HG03565 (cell line): Measurements from ENCODE around the gene RFK.
A peak's percentile ranks its signal among the peaks of the same experiment; 100 is the strongest.

ENCODE experiments used
- ATAC-seq: cut with Tn5 transposase; IDR thresholded peaks from one replicate; pipeline ENCODE4 v1.9.1; 2021; ENCODE audit warnings: mild to moderate bottlenecking, moderate library complexity; ENCODE audit not compliant: unreplicated experiment

The RFK gene

DNA sequence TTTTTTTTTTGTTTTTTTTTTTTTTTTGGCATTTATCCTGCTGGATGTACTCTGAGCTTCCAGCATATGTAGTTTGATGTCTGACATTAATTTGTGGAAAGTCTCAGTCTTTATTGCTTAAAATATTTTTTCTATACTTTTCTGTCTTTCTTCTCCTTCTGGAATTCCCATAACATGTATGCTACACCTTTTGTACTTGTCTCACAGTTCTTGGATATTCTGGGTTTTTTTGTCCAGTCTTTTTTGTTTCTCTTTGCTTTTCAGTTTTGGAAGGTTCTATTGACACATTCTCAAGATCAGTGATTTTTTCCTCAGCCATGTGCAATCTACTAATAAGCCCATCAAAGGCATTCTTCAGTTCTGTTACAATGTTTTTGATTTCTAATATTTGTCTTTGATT, 19.4 kb upstream of the RFK start:
- no peak for ATAC-seq

DNA sequence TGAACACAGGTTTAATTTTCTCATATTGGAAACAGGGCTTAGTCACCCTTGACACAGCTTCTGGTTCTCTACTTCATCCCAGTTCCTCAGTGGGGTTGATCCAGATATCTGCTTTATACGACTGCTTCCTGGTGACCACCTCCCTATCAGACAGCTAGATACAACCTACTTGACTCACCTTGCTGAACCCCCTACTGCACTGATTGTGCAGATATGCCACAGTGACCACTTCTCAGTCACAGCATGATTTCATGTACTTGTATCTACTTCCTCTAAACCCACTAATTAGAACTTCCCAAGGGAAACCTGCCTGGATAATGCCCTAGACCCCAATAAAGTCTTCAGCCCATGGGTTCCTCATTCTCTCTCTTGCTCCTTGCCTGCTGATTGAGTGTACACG, 18.4 kb upstream of the RFK start:
- no peak for ATAC-seq

DNA sequence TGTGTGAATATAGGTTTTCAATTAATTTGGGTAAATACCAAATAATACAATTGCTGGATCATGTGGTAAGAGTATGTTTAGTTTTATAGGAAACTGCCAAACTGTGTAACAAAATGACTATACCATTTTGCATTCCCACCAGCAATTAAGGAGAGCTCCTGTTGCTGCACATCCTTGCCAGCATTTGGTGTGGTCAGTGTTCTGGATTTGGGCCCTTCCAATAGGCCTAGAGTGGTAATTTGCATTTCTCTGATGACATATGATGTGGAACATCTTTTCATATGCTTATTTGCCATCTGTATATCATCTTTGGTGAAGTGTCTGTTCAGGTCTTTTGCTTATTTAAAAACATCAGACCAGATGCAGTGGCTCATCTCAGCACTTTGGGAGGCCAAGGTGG, 11.6 kb upstream of the RFK start:
- no peak for ATAC-seq

DNA sequence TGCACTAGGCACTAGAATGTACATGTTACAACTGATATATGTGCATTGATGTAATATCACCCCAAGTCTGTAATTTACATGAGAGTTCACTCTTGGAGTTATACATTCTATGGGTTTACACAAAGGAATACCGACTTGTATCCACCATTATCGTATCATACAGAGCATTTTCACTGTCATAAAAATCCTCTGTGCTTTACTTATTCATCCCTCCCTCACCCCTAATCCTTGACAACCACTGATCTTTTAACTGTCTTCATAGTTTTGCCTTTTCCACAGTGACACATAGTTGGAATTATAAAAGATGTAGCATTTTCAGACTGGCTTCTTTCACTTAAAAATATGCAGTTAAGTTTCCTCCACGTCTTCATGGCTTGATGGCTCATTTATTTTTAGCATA, 11.1 kb upstream of the RFK start:
- no peak for ATAC-seq

DNA sequence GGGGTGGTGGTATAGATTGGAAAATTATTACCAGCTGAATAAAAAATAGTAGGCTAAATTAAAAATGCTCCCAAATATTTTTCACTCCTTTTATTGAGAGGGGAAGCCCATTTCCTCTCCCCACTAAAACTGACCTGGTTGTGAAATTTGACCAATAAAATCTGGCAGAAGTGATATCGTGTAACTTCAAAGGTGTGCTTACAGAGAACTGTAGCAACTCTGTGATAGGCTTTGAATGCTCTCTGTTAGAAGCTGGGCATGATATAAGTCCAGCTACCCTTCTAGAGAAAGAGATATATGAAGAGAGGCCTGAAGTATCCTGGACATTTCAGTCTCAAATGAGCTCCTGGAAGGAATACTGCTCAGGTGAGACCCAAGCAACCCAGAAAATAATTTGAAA, 10.2 kb upstream of the RFK start:
- no peak for ATAC-seq

DNA sequence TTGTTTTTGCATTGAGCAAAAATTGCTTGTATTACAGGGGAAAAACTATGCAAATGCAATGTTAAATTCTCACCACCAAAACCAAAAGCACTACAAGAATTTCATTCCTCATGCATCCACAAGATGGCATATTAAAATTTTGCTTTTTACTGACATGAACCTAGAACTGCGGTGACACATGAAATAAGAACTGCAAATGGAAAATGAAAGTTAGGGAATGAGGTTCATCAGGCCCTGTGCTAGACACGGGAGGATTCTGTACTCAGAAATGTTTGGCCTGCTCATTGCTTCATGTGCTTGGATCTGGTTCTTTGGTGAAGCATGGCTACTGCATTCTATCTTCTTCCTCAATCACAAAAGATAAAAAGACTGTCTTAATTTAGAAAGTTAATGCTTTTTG, 9.1 kb upstream of the RFK start:
- ATAC-seq = peak; percentile 95

DNA sequence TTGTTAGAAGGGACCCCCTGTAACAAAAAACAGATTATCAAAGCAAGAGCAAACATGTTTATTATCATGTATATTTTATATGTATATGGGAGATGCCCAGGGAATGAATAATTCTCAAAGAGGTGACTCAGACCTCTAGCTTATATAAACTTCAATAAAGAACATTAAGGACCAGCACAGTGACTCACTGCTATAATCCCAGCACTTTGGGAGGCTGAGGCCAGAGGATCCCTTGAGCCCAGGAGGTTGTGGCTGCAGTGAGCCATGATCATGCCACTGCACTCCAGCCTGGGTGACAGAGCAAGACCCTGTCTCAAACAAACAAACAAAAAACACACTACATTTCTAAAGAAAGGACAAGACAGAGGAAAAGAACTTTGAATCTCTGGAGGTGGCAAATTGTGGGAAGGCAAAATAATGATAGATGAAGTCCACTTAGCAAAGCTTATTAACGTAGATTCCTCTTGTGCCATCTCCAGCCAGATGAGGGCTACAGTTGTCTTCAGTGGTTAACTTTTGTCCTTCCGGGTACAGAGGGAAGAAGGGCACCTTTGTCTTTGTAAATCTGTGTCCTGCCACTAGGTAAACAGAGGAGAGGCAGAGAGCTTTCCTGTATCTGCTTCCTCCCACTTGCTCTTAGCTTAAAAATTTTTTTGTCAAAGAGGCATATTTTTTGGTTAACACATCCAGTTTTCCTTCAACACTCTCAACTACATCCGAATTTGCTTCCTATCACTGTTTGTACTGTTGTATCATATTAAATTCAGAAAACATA, 7.5 kb upstream of the RFK start:
- ATAC-seq = no peak

DNA sequence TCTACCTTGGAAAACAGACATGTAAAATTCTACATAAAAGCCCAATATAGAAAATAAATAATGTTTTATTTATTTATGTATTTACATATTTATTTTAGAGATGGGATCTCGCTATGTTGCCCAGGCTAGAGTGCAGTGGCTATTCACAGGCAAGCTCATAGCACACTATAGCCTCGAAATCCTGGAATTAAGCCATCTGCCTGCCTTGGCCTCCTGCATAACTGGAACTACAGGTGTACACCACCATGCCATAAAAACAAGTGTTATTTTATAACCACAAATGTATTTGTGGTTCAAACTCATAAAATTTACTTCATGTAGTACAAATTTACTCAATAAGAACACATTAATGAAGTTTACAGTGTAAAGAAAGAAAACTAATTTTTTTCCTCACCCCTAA, 7.0 kb upstream of the RFK start:
- no peak for ATAC-seq

DNA sequence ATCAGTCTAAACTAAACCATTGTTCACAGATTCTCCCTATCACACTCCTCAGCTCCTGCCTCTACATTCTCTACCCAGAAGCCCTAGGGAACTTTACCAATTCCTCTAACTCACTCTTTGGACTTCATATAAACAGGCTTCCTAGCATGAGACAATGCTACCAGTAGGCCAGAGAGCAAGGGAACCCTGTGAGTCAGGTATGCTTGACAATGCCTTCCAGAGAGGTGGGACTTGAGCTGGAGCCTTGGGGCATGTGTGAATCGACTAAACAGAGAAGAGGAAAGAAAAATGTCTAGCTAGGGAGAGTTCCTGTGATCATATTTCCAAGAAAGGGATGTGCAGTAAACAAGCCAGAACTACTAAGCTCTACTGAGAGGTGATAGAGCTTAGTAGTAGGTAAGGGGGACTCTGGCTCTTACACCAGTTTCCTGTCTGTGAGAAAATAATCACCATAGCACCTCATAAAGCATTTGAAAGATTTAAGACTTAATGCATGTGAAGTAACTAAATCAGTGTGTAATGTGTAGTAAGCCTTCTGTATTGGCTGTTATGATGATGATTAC, 6.4 kb upstream of the RFK start:
- no peak for ATAC-seq

DNA sequence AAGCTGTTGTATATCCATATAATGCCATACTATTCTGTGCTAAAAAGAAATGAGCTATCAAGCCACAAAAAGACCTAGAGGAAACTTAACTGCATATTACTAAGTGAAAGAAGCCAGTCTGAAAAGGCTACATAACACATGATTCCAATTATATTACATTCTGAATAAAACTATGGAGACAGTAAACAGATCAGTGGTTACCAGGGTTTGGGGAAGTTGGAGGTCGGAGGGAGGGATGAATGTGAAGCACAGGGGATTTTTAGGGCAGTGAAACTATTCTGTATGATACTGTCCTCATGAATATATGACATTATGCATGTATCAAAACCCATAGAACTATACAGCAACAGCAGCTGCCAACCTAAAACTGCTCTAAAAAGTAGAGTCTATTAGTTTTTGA, 5.6 kb upstream of the RFK start:
- no peak for ATAC-seq

DNA sequence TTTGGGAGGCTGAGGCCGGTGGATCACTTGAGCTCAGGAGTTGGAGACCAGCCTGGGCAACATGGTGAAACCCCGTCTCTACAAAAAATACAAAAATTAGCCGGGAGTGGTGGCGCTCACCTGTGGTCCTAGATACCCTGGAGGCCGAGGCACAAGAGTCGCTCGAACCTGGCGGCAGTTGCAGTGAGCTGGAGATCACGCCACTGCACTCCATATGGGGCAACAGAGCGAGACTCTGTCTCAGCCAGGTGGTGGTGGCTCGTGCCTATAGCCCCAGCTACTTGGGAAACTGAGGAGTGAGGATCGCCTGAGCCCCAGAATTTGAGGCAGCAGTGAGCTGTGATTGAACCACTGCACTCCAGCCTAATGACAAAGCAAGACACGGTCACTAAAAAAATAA, 2.4 kb upstream of the RFK start:
- ATAC-seq = no peak

DNA sequence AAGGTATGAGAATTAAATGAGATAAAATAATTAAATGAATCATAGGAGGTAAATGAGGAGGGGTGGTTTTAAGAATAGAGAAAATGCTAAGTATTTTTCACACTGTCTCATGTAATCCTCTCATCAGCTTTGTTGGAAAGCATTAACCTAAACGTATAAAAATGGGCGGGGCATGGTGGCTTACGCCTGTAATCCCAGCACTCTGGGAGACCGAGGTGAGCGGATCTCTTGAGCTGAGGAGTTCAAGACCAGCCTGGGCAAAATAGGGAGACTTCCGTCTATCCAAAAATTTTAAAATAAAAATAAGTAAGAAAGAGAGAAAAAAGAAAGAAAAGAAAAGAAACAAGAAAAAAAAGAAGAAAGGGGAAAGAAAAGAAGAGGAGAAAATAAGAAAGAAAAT, 1.9 kb upstream of the RFK start:
- no peak for ATAC-seq

DNA sequence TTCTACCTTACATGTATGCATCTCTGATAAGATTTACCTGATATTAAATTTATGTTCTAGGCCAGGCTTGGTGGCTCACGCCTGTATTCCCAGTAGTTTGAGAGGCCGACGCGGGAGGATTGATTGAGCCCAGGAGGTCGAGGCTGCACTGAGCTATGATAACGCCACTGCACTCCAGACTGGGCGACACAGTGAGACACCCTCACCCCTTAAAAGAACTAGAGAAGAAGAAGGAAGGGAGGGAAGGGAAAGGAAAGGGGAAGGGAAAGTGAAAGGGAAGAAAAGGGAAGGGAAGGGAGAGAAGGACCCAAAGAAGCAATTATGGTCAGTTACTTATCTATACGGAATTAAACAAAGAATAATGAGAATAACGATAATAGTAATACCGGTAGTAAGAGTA, 1.2 kb upstream of the RFK start:
- ATAC-seq = no peak

DNA sequence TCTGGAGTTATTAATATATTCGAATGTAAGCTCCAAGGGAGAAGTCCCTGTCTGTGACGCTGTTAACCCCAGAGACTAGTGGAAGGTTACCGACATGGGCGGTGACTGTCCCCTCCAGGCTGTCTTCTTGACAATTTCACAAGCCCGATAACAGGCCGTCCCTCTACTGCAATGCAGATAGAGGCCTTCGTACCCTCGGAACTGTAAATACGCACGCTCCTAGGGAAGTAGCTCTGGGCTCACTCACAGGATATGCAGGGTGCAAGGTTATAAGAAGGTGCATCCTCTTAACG, 680 bp upstream of the RFK start:
- ATAC-seq = peak; percentile 43

DNA sequence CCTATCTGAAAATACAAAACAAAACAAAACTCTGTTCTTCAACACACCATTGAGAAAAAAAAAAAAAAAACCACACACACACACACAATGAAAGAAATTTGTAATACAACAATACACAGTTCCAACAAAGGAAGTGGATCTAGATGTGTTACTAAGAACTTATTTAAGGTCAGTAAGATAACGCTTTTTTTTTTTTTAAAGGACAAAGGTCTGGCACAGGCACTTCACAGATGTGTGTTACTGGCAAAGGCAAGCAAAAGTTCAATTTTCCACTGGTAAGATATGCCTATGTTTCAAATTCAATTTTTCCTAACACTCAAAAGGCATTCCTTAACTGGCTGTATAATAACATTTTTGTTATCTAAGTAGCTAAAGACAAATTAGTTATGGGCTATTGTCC, 3.6 kb downstream of the RFK start:
- ATAC-seq = no peak

DNA sequence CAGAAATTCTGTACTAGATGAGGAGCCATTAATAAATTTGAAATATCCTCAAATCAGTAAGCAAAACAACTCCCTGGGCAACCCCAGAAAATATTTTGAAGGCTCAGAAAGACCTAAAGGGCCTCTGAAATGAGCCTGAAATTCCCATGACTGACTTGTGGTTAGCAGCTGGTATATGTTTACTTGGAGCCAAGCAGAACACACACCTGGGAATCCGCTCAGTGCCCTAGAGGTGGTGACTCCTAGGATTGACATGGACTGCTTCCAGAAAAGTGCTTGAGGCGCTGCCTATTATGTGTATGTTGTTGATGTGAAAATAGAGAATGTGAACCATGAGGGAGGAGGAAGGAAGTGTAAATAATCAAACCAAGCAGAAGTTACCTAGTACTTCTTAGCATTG, 14.7 kb downstream of the RFK start:
- no peak for ATAC-seq

DNA sequence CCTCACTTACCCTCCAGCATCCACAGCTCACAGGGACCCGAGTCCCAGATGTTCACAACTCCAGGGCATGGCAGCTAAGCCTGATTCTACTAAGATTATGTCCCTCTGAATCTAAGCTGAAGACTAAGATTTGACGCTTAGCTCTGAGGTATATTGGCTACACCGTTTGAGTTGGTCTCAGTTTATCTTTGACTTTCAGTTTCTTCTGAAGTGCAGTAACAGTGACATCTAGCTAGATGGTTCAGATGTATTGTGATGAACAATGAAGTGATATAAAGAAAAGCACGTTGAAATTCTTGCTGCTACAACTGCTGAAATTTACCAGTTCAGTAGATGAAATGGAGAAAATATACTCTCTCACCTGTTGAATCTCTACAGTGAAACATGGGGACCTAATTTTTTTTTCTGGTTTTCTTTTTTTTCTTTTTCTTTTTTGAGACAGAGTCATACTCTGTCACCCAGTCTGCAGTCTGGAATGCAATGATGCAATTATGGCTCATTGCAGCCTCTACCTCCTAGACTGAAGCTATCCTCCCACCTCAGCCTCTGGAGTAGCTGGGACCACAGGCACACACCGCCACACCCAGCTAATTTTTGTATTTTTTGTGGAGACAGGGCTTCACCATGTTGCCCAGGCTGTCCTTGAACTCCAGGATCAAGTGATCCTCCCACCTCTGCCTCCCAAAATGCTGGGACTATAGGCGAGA, 15.7 kb downstream of the RFK start:
- no peak for ATAC-seq

DNA sequence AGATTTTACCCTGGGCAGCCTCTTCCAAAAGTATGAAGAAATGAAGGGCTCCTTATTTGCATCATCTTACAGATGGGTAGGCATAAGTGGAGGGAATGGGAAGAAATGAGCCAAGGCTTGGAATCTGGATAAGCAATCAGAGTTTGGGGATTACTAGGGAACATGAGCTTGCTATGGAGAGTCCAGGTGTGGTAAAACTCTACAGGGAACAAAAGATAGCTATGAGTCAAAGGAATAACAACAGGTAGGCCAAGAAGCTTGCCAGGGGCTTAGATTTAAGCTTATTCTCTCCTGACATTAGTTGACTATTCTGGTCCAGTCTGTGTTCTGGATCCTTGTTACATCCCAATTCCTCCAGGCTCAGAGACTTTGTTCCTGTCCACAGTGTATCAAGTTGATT, 16.4 kb downstream of the RFK start:
- ATAC-seq = no peak

DNA sequence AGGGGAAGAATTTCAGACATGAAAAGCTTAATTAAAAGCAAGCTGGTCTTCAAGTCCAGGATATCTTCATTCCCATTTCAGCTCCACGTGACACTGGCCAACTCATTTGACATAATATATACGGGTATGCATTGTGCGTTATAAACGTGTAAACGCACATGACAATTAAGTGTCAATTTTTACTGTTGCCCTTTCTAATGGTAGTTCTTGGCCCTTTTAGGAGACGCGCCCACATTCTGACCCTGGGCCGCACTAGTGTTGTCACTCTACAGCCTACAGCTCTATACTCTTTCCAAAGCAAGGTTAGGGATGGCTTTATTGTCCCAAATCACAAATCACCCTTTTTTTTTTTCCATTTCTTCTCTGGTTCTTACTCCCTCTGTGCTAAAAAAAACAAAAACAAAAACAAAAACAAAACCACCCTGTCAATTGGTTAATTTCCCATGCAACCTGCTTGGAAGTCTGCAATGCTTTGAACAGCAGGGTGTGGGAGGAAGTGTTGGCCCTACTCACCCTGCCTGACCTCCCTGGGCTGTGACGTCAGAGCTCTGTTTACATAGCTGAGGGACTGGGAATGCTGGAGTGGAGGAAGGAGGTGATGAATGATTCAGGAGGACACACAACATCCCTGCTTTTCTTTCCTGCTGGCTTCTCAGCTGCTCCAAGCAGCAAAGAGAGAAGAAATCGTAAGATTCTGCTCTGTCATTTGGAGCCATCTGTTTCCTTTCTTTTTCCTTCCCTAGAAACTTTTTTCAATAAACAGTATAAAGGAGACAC, 19.3 kb downstream of the RFK start:
- ATAC-seq = no peak

DNA sequence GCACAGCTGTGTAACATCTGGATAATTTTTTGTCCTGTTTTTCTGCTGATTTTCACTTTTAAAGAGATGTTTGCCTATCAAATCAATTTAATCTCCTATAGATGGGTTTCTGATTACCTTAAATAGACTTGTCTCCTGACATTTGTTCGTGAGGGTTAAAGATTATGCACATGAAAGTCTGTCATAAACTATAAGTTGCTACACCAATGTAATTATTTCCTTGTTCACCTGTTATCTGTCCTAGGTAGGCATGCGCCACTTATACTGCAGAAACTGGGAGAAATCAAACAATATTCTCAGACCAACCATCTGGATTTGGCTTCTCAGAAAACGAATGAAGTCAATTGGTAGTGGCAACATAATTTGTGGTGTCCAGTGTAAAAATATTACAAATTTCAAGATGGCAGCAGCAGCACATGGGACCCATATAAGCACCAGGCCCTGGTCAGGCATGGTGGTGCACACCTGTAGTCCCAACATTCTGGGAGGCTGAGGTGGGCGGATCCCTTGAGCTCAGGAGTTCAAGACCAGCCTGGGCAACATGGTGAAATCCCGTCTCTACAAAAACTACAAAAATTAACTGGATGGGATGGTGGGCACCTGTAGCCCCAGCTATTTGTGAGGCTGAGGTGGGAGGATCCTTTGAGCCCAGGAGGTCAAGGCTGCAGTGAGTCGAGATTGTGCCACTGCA, 20.3 kb downstream of the RFK start:
- no peak for ATAC-seq

DNA sequence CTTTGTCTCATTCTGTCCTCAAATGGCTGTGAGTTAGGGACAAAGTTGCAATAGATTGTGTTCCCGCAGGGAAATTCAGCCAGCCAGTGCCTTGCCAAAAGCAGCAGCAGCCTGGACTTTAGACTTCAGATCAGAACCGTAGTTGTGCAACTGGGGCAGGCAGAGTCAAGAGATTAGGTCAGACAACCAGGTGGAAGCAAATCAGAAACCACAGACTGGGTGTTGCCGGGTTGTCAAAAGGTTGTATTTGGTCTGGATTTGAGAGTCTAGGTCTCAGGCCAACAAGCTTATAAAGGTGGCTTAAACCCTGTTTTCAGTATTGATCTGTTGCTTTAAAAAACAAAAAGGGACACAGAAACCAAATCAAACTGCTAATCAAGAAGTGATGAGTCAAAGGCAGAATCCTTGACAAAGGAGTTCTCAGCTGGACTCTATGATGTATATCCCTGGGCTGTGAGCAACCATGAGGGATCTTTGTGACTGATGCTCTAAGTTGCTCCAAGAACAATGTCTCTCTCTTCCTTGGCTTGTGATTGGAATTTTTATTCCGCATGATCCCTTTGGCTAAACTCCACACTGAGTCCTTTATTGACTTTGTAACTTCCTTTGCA, 20.9 kb downstream of the RFK start:
- ATAC-seq = peak; percentile 37
